ENCODE results near the gene RGS8.
A peak's percentile ranks its signal among the peaks of the same experiment; 100 is the strongest.

RGS8 gene

GRCh38 chr1:182668521-182669054 lies 15.8 kb downstream of the RGS8 start:
- no peak overlapping the region for H3K9ac ChIP-seq (ENCODE audit: low read length)
- H3K27me3 ChIP-seq (ENCODE audit: control insufficient read depth, insufficient read depth, low read length) = peaks cover 15% of the 10 kb centered on the region
- peaks cover 28% of the 10 kb centered on the region for H3K4me1 ChIP-seq (ENCODE audit: control insufficient read depth, low read depth, low read length)
- no peaks in the 10 kb centered on the region for H3K9me3 ChIP-seq (ENCODE audit: control insufficient read depth, low read depth, low read length)
- no peak overlapping the region for H3K27ac ChIP-seq (ENCODE audit: low read length)
- no peak overlapping the region for H3K4me3 ChIP-seq (ENCODE audit: low read length)
- H3K36me3 ChIP-seq (ENCODE audit: control insufficient read depth, low read depth, low read length) = no peaks in the 10 kb centered on the region

GRCh38 chr1:182667848-182668505 lies 16.4 kb downstream of the RGS8 start:
- Histone ChIP-seq H3K9me3 (ENCODE audit: control insufficient read depth, low read depth, low read length) (no peaks in the 10 kb centered on the region), H3K36me3 (ENCODE audit: control insufficient read depth, low read depth, low read length) (no peaks in the 10 kb centered on the region), H3K27me3 (ENCODE audit: control insufficient read depth, insufficient read depth, low read length) (peaks cover 15% of the 10 kb centered on the region), H3K4me1 (ENCODE audit: control insufficient read depth, low read depth, low read length) (peaks cover 30% of the 10 kb centered on the region), H3K4me3 (ENCODE audit: low read length) (no peak overlapping the region), H3K27ac (ENCODE audit: low read length) (no peak overlapping the region), H3K9ac (ENCODE audit: low read length) (no peak overlapping the region)

GRCh38 chr1:182666706-182667105 lies 17.7 kb downstream of the RGS8 start:
- H3K27ac ChIP-seq (ENCODE audit: low read length) = no peak overlapping the region
- peaks cover 15% of the 10 kb centered on the region for H3K27me3 ChIP-seq (ENCODE audit: control insufficient read depth, insufficient read depth, low read length)
- no peak overlapping the region for H3K9ac ChIP-seq (ENCODE audit: low read length)
- H3K9me3 ChIP-seq (ENCODE audit: control insufficient read depth, low read depth, low read length) = no peaks in the 10 kb centered on the region
- H3K4me3 ChIP-seq (ENCODE audit: low read length) = no peak overlapping the region
- no peaks in the 10 kb centered on the region for H3K36me3 ChIP-seq (ENCODE audit: control insufficient read depth, low read depth, low read length)
- peaks cover 31% of the 10 kb centered on the region for H3K4me1 ChIP-seq (ENCODE audit: control insufficient read depth, low read depth, low read length)

DNA sequence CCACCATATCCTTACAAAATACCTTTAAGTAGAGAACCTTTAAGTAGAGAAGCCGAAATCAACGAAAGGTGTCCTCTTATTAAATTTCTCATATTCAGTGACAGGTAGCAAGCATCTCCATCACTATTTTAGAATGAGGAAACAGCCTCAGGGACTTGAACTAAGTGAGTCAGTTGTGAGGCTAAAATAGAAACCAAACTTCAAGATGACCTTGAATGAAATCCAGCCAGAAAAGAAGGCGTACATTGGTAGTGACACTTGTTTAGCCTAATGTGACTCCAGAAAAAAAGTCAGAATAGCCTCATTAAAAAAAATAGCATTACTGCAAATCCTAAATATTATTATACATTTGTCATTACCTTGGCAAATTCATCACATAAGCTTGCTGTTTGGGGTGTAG lies 20.1 kb downstream of the RGS8 start:
- Histone ChIP-seq H3K27me3 (ENCODE audit: control insufficient read depth, insufficient read depth, low read length) (peaks cover 15% of the 10 kb centered on the region), H3K9ac (ENCODE audit: low read length) (no peak overlapping the region), H3K9me3 (ENCODE audit: control insufficient read depth, low read depth, low read length) (no peaks in the 10 kb centered on the region), H3K27ac (ENCODE audit: low read length) (no peak overlapping the region), H3K4me1 (ENCODE audit: control insufficient read depth, low read depth, low read length) (peaks cover 37% of the 10 kb centered on the region), H3K4me3 (ENCODE audit: low read length) (no peak overlapping the region), H3K36me3 (ENCODE audit: control insufficient read depth, low read depth, low read length) (no peaks in the 10 kb centered on the region)

DNA sequence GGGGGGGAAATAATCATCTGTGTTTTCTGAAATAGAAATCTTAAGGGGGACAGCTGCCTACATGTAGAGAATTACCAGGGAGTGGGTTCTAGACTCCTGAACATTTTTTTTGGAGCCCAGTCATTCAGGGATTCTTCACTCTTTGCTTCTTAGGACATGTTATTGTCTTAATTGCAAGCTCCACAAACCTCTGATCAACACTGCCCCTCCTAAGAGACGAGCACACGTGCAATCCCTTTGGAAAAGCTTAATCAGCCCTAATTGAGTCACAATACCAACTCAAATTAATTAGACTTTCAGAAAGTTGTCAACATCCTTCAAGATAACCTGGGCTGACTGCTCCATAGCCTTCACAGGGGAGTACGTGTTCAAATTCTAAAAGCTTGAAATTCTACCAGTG lies 21.4 kb downstream of the RGS8 start:
- H3K4me3 ChIP-seq (ENCODE audit: low read length) = peak overlapping the region; percentile 9
- no peaks in the 10 kb centered on the region for H3K9me3 ChIP-seq (ENCODE audit: control insufficient read depth, low read depth, low read length)
- no peak overlapping the region for H3K9ac ChIP-seq (ENCODE audit: low read length)
- no peak overlapping the region for H3K27ac ChIP-seq (ENCODE audit: low read length)
- H3K36me3 ChIP-seq (ENCODE audit: control insufficient read depth, low read depth, low read length) = no peaks in the 10 kb centered on the region
- peaks cover 38% of the 10 kb centered on the region for H3K4me1 ChIP-seq (ENCODE audit: control insufficient read depth, low read depth, low read length)
- peaks cover 15% of the 10 kb centered on the region for H3K27me3 ChIP-seq (ENCODE audit: control insufficient read depth, insufficient read depth, low read length)

DNA sequence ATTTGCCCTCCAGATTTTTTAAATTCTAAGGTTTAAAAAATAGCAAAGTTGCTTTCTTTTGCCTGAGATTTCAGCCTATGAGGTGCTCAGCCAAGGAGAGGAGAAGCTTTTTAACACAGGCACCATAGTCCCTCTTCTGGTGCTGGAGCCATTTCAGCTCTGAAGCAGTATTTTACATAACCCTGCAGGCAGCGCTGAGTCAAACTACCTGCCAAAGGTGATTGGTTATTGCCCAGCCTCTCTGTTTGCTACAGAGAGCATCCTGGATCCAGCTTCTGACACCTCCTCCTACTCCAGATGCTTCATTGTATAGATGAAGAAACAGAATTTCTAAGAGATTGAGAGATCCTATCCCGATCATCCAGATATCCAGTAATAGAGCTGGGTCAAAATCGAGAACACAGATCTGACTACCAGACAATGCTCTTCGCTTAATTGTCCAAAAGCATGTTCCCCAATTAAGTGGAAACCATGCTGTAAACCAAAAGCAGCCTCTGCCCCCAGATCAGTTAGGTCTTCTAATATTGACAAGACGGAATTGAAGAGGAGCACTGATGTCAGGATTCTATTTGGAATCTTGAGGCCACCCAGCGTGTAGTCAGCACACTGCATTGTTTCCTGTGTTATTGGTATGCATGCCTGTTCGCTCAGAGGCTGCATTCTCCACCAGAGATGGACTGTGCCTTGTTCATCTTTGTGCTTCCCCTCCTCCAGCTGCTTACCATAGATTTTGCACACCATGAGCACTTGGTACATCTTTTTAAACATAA lies 22.1 kb downstream of the RGS8 start:
- peaks cover 39% of the 10 kb centered on the region for H3K4me1 ChIP-seq (ENCODE audit: control insufficient read depth, low read depth, low read length)
- no peaks in the 10 kb centered on the region for H3K9me3 ChIP-seq (ENCODE audit: control insufficient read depth, low read depth, low read length)
- H3K4me3 ChIP-seq (ENCODE audit: low read length) = peak overlapping the region; percentile 9
- H3K27me3 ChIP-seq (ENCODE audit: control insufficient read depth, insufficient read depth, low read length) = peaks cover 15% of the 10 kb centered on the region
- H3K9ac ChIP-seq (ENCODE audit: low read length) = no peak overlapping the region
- no peaks in the 10 kb centered on the region for H3K36me3 ChIP-seq (ENCODE audit: control insufficient read depth, low read depth, low read length)
- H3K27ac ChIP-seq (ENCODE audit: low read length) = no peak overlapping the region

DNA sequence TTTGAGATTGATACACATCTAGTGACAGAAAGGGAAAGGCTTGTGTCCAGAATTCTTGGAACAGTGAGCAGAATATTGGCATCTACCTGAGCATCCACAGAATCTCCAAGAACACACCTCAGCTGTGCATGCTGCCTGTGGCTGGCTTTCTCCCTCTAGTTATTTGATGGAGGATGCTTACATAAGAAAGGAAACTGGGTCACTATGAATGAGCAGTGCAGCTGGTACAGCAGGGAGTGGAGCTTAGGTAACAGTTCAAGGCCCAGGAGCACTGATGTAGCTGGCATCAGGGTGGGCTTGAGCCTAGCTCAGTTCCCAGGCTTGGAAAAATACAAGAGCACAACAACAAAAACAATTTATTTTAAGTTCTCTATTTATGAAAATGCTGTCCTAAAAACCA lies 26.3 kb downstream of the RGS8 start:
- Histone ChIP-seq H3K9ac (ENCODE audit: low read length) (no peak overlapping the region), H3K36me3 (ENCODE audit: control insufficient read depth, low read depth, low read length) (no peaks in the 10 kb centered on the region)

DNA sequence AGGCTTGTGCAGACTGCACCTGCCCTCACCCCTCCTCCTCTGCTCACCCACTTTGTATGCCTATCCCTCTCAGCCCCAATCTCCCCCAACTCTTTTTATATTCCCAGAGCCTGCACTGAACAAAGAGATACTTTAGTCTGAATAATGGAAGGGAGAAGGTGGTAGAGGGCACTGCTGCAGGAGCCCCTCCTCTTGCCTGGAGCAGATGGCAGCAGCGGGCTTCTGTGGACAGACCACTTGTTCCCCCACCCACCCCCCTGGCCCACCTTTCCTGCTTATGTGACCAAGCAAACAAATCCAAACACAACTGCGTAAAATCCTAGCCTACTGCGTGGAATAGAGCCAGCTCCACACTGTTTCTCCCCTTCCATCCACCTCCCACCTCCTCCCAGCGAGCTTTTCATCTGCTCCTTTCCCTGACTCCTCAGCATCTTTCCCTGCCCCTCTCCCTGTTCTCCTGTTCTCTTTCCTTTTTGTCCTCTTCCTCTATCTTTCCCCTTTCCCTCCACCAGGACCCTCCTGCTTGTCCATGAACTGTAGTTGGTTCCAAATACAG lies 27.5 kb downstream of the RGS8 start:
- Histone ChIP-seq H3K9ac (ENCODE audit: low read length) (no peak overlapping the region), H3K36me3 (ENCODE audit: control insufficient read depth, low read depth, low read length) (no peaks in the 10 kb centered on the region), H3K4me1 (ENCODE audit: control insufficient read depth, low read depth, low read length) (peaks cover 12% of the 10 kb centered on the region), H3K4me3 (ENCODE audit: low read length) (no peak overlapping the region), H3K27ac (ENCODE audit: low read length) (no peak overlapping the region), H3K9me3 (ENCODE audit: control insufficient read depth, low read depth, low read length) (no peaks in the 10 kb centered on the region), H3K27me3 (ENCODE audit: control insufficient read depth, insufficient read depth, low read length) (no peaks in the 10 kb centered on the region)

More for the DNA sequence above, 26.3 kb downstream of the RGS8 start:
- Histone ChIP-seq H3K27me3 (ENCODE audit: control insufficient read depth, insufficient read depth, low read length) (no peaks in the 10 kb centered on the region), H3K4me3 (ENCODE audit: low read length) (no peak overlapping the region), H3K4me1 (ENCODE audit: control insufficient read depth, low read depth, low read length) (peaks cover 24% of the 10 kb centered on the region), H3K27ac (ENCODE audit: low read length) (no peak overlapping the region), H3K9me3 (ENCODE audit: control insufficient read depth, low read depth, low read length) (no peaks in the 10 kb centered on the region)

GRCh38 chr1:182653986-182654385 lies 30.4 kb downstream of the RGS8 start:
- H3K9me3 ChIP-seq (ENCODE audit: control insufficient read depth, low read depth, low read length) = no peaks in the 10 kb centered on the region
- no peak overlapping the region for H3K4me3 ChIP-seq (ENCODE audit: low read length)
- H3K27ac ChIP-seq (ENCODE audit: low read length) = no peak overlapping the region
- H3K27me3 ChIP-seq (ENCODE audit: control insufficient read depth, insufficient read depth, low read length) = no peaks in the 10 kb centered on the region
- H3K9ac ChIP-seq (ENCODE audit: low read length) = no peak overlapping the region
- H3K36me3 ChIP-seq (ENCODE audit: control insufficient read depth, low read depth, low read length) = no peaks in the 10 kb centered on the region
- H3K4me1 ChIP-seq (ENCODE audit: control insufficient read depth, low read depth, low read length) = peaks cover 5% of the 10 kb centered on the region

DNA sequence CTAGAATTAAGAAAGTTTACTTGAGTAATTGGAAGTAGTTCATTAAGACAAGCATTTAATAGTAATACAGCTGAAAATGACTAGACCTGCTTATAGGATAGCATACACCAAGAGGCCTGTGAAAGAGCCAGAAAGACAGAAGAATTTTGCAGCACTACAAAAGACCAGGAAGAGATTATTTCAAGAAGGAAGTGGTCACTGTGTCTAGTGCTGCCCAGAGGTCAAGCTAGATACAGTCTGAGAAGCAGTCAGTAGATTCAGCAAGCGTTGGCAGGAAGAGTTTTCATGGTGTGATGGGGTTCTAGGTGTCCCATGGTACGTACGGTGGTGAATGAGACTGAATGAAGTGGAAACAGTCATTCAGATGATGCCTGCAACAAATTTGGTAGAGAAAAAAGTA lies 31.5 kb downstream of the RGS8 start:
- Histone ChIP-seq H3K9me3 (ENCODE audit: control insufficient read depth, low read depth, low read length) (no peaks in the 10 kb centered on the region), H3K36me3 (ENCODE audit: control insufficient read depth, low read depth, low read length) (no peaks in the 10 kb centered on the region), H3K4me3 (ENCODE audit: low read length) (no peak overlapping the region), H3K27ac (ENCODE audit: low read length) (no peak overlapping the region), H3K27me3 (ENCODE audit: control insufficient read depth, insufficient read depth, low read length) (no peaks in the 10 kb centered on the region), H3K4me1 (ENCODE audit: control insufficient read depth, low read depth, low read length) (peaks cover 3% of the 10 kb centered on the region), H3K9ac (ENCODE audit: low read length) (no peak overlapping the region)

- Histone ChIP-seq H3K4me1 (ENCODE audit: control insufficient read depth, low read depth, low read length) (no peaks in the 10 kb centered on the region), H3K9me3 (ENCODE audit: control insufficient read depth, low read depth, low read length) (no peaks in the 10 kb centered on the region), H3K4me3 (ENCODE audit: low read length) (no peak overlapping the region), H3K9ac (ENCODE audit: low read length) (no peak overlapping the region), H3K27me3 (ENCODE audit: control insufficient read depth, insufficient read depth, low read length) (no peaks in the 10 kb centered on the region), H3K36me3 (ENCODE audit: control insufficient read depth, low read depth, low read length) (no peaks in the 10 kb centered on the region), H3K27ac (ENCODE audit: low read length) (no peak overlapping the region)
Measured at GRCh38 chr1:182651339-182651724, 33.1 kb downstream of the RGS8 start.
